Neural cell (in vitro differentiated cells): ENCODE results near the gene MT3. TPM values are rescaled to one million over a fixed set of nuclear protein-coding genes. Genes with fewer than 3 reads are reported as not detected.
A peak's percentile ranks its signal among the peaks of the same experiment; 100 is the strongest.

Experiments
- H2AFZ ChIP-seq: fragments of 200-600, 300-800 bp; sonication (generic), shearing (Covaris generic); 2 replicates; pipeline ENCODE4 v1.6.0; 2014; ENCODE audit warnings: low read depth, mild to moderate bottlenecking, antibody characterized with exemption, low read length, moderate library complexity
- H3F3A ChIP-seq: fragments of 200-600 bp; shearing (Covaris generic); 2 replicates; pipeline ENCODE4 v1.6.1; 2016; ENCODE audit warnings: mild to moderate bottlenecking, moderate library complexity, mixed read lengths, antibody characterized with exemption, low read length; ENCODE audit not compliant: insufficient read depth, poor library complexity, severe bottlenecking
- H3K27ac ChIP-seq: fragments of 200-600, 300-800 bp; sonication (generic), shearing (Covaris generic); 2 replicates; pipeline ENCODE4 v1.5.1; 2014; ENCODE audit warnings: mild to moderate bottlenecking, low read length, moderate library complexity
- H3K27me3 ChIP-seq: fragments of 300-800, 200-600 bp; sonication (generic), shearing (Covaris generic); 2 replicates; pipeline ENCODE4 v1.6.0; 2014; ENCODE audit warnings: mild to moderate bottlenecking, low read depth, low read length, moderate library complexity; ENCODE audit not compliant: insufficient read depth
- H3K36me3 ChIP-seq: fragments of 300-800, 200-600 bp; sonication (generic), shearing (Covaris generic); 2 replicates; pipeline ENCODE4 v1.5.1; 2014; ENCODE audit warnings: mild to moderate bottlenecking, antibody characterized with exemption, low read length, moderate library complexity; ENCODE audit not compliant: insufficient read depth
- H3K4me2 ChIP-seq: fragments of 300-800, 200-600 bp; sonication (generic), shearing (Covaris generic); 2 replicates; pipeline ENCODE4 v1.6.0; 2014; ENCODE audit warnings: mild to moderate bottlenecking, low read length
- H3K4me3 ChIP-seq: fragments of 300-800, 200-600 bp; sonication (generic), shearing (Covaris generic); 2 replicates; pipeline ENCODE4 v1.5.1; 2014; ENCODE audit warnings: mild to moderate bottlenecking, low read length, moderate library complexity
- H3K79me2 ChIP-seq: fragments of 200-600 bp; shearing (Covaris generic); replicated peaks from 2 replicates; pipeline ENCODE4 v1.6.0; 2014; ENCODE audit warnings: mild to moderate bottlenecking, low read length, moderate library complexity; ENCODE audit not compliant: insufficient read depth
- H3K9ac ChIP-seq: fragments of 300-800, 200-600 bp; sonication (generic), shearing (Covaris generic); 2 replicates; pipeline ENCODE4 v1.6.1; 2016; ENCODE audit warnings: mild to moderate bottlenecking, low read length, mixed read lengths
- H3K9me2 ChIP-seq: fragments of 200-600 bp; shearing (Covaris generic); 2 replicates; pipeline ENCODE4 v1.6.1; 2016; ENCODE audit warnings: mild to moderate bottlenecking, low read length, mixed read lengths; ENCODE audit not compliant: insufficient read depth
- H3K9me3 ChIP-seq: fragments of 200-600, 300-800 bp; sonication (generic), shearing (Covaris generic); 2 replicates; pipeline ENCODE4 v1.6.1; 2016; ENCODE audit warnings: mild to moderate bottlenecking, mixed run types, low read length, moderate library complexity, mixed read lengths
- H4K20me1 ChIP-seq: fragments of 200-600 bp; shearing (Covaris generic); 2 replicates; pipeline ENCODE4 v1.6.1; 2016; ENCODE audit warnings: mild to moderate bottlenecking, mixed run types; ENCODE audit not compliant: insufficient read depth
- EP300 ChIP-seq: fragments of 450-650 bp; conservative IDR thresholded peaks from 2 replicates; pipeline ENCODE4 v1.6.1; 2014; ENCODE audit warnings: antibody characterized with exemption, mild to moderate bottlenecking, moderate library complexity; ENCODE audit not compliant: poor library complexity, severe bottlenecking
- EZH2 ChIP-seq: fragments of 200-600, 300-800 bp; shearing (Covaris generic), sonication (generic); IDR thresholded peaks from 2 replicates; pipeline ENCODE4 v1.6.1; 2014; ENCODE audit warnings: antibody characterized with exemption, low read length, borderline replicate concordance, mild to moderate bottlenecking; ENCODE audit not compliant: insufficient read depth, poor library complexity, severe bottlenecking
- MXI1 ChIP-seq: fragments of 450-650 bp; conservative IDR thresholded peaks from 2 replicates; pipeline ENCODE4 v1.6.1; 2014; ENCODE audit warnings: antibody characterized with exemption, mild to moderate bottlenecking; ENCODE audit not compliant: poor library complexity, severe bottlenecking
- POLR2AphosphoS5 ChIP-seq: IDR thresholded peaks from 2 replicates; pipeline ENCODE4 v1.6.1; 2012
- RAD21 ChIP-seq: fragments of 450-650 bp; conservative IDR thresholded peaks from 2 replicates; pipeline ENCODE4 v1.6.1; 2014; ENCODE audit warnings: antibody characterized with exemption, mild to moderate bottlenecking, moderate library complexity
- SMC3 ChIP-seq: fragments of 450-650 bp; conservative IDR thresholded peaks from 2 replicates; pipeline ENCODE4 v1.6.1; 2014; ENCODE audit warnings: antibody characterized with exemption, mild to moderate bottlenecking, moderate library complexity; ENCODE audit not compliant: poor library complexity
- TAF1 ChIP-seq: IDR thresholded peaks from 2 replicates; pipeline ENCODE4 v1.6.1; 2012; ENCODE audit warnings: low read depth
- polyA plus RNA-seq: library from polyadenylated mRNA; depleted of rRNA; stranded (reverse); fragments of >200 nt; gene quantifications from 2 replicates; pipeline ENCODE4 v1.2.3, GENCODE V29; 2014
- TF ChIP-seq, protein P1 (sequence below): IDR thresholded peaks from 2 replicates; pipeline ENCODE4 v1.6.1; 2012; ENCODE audit warnings: borderline replicate concordance
- TF ChIP-seq, protein P2 (sequence below): fragments of 450-650 bp; IDR thresholded peaks from 2 replicates; pipeline ENCODE4 v1.5.1; 2014; ENCODE audit warnings: antibody characterized with exemption, mild to moderate bottlenecking, moderate library complexity; ENCODE audit not compliant: poor library complexity, severe bottlenecking

Gene MT3
- polyA plus RNA-seq, 1 donor from 2014 or later: 1.9 TPM

DNA sequence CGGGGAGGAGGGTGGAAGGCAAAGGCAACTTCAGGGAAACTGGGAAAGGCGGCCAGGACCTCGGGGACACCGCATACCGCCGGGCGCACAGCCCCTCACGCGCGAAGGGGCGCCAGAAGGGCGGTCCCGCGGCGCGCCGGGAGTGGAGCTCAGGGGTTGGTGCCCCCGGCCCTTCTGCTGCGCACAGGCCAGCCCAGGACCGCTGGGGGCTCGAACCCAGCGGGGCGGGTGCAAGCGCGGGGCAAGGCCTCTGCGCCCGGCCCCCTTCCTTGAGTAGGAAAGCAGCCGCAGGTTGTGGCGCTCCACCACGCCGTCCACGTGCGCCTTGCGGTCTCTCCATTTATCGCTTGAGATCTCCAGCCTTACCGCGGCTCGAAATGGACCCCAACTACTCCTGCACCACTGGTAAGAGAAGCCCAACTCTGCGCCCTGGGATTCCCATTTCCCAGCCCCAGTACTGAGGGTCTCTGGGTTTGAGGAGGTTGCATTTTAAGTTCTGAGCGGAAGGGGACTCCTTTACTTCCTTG lies 46.2 kb downstream of the MT3 start:
- no peaks in the 10 kb centered on the region for H3K36me3 ChIP-seq
- H3F3A ChIP-seq: no peaks in the 10 kb centered on the region
- no peak overlapping the region for H3K27ac ChIP-seq
- TF ChIP-seq POLR2AphosphoS5 (no peak), SMC3 (no peak), MXI1 (no peak), TAF1 (no peak), RAD21 (no peak), EP300 (no peak)
- TF ChIP-seq, protein P1, sequence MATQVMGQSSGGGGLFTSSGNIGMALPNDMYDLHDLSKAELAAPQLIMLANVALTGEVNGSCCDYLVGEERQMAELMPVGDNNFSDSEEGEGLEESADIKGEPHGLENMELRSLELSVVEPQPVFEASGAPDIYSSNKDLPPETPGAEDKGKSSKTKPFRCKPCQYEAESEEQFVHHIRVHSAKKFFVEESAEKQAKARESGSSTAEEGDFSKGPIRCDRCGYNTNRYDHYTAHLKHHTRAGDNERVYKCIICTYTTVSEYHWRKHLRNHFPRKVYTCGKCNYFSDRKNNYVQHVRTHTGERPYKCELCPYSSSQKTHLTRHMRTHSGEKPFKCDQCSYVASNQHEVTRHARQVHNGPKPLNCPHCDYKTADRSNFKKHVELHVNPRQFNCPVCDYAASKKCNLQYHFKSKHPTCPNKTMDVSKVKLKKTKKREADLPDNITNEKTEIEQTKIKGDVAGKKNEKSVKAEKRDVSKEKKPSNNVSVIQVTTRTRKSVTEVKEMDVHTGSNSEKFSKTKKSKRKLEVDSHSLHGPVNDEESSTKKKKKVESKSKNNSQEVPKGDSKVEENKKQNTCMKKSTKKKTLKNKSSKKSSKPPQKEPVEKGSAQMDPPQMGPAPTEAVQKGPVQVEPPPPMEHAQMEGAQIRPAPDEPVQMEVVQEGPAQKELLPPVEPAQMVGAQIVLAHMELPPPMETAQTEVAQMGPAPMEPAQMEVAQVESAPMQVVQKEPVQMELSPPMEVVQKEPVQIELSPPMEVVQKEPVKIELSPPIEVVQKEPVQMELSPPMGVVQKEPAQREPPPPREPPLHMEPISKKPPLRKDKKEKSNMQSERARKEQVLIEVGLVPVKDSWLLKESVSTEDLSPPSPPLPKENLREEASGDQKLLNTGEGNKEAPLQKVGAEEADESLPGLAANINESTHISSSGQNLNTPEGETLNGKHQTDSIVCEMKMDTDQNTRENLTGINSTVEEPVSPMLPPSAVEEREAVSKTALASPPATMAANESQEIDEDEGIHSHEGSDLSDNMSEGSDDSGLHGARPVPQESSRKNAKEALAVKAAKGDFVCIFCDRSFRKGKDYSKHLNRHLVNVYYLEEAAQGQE: no peak
- H3K4me3 ChIP-seq: peak overlapping the region; percentile 48
- H3K79me2 ChIP-seq: no peaks in the 10 kb centered on the region
- no peaks in the 10 kb centered on the region for H4K20me1 ChIP-seq
- no peak overlapping the region for H3K9ac ChIP-seq
- peaks cover 100% of the 10 kb centered on the region for H3K27me3 ChIP-seq
- no peaks in the 10 kb centered on the region for H3K9me3 ChIP-seq
- no peak overlapping the region for H3K4me2 ChIP-seq
- H2AFZ ChIP-seq: no peak overlapping the region
- no peaks in the 10 kb centered on the region for H3K9me2 ChIP-seq

GRCh38 chr16:56636616-56637413 lies 47.5 kb downstream of the MT3 start:
- Histone ChIP-seq H3K27ac (no peak overlapping the region), H3F3A (no peaks in the 10 kb centered on the region), H3K4me3 (no peak overlapping the region), H3K9me2 (no peaks in the 10 kb centered on the region), H3K9me3 (no peaks in the 10 kb centered on the region), H4K20me1 (no peaks in the 10 kb centered on the region), H3K4me2 (no peak overlapping the region), H3K9ac (no peak overlapping the region), H3K27me3 (peaks cover 100% of the 10 kb centered on the region), H2AFZ (no peak overlapping the region), H3K79me2 (no peaks in the 10 kb centered on the region), H3K36me3 (no peaks in the 10 kb centered on the region)
- TF ChIP-seq MXI1: no peak
- no peak for TF ChIP-seq SMC3
- TF ChIP-seq, protein P2, sequence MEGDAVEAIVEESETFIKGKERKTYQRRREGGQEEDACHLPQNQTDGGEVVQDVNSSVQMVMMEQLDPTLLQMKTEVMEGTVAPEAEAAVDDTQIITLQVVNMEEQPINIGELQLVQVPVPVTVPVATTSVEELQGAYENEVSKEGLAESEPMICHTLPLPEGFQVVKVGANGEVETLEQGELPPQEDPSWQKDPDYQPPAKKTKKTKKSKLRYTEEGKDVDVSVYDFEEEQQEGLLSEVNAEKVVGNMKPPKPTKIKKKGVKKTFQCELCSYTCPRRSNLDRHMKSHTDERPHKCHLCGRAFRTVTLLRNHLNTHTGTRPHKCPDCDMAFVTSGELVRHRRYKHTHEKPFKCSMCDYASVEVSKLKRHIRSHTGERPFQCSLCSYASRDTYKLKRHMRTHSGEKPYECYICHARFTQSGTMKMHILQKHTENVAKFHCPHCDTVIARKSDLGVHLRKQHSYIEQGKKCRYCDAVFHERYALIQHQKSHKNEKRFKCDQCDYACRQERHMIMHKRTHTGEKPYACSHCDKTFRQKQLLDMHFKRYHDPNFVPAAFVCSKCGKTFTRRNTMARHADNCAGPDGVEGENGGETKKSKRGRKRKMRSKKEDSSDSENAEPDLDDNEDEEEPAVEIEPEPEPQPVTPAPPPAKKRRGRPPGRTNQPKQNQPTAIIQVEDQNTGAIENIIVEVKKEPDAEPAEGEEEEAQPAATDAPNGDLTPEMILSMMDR: no peak
- TF ChIP-seq EP300: no peak
- TF ChIP-seq, protein P1: no peak
- no peak for TF ChIP-seq EZH2
